GM23338 (cell line): Measurements from ENCODE around the gene ARL5C. TPM values are rescaled to one million over a fixed set of nuclear protein-coding genes. Genes with fewer than 3 reads are reported as not detected.
A peak's percentile ranks its signal among the peaks of the same experiment; 100 is the strongest.

Experiments used
- ATAC-seq: fragments of 200-7000 bp; cut with Tn5 transposase; 3 replicates; pipeline ENCODE4 v1.9.1; 2020
- DNase-seq: peaks from one replicate; pipeline ENCODE4 v3.0.0-alpha.2; 2015; ENCODE audit warnings: low spot score
- H2AFZ ChIP-seq: fragments of 200-600 bp; sonication (generic); 2 replicates; pipeline ENCODE4 v1.8.0; 2016; ENCODE audit warnings: antibody characterized with exemption, mild to moderate bottlenecking, moderate library complexity
- H3F3A ChIP-seq: fragments of 200-600 bp; sonication (generic); replicated peaks from 2 replicates; pipeline ENCODE4 v1.8.0; 2017; ENCODE audit warnings: antibody characterized with exemption, mixed run types, low read depth
- H3K27ac ChIP-seq: fragments of 200-600 bp; sonication (generic); 2 replicates; pipeline ENCODE4 v1.6.1; 2016; ENCODE audit warnings: low read depth
- H3K27me3 ChIP-seq: fragments of 200-600 bp; sonication (generic); 2 replicates; pipeline ENCODE4 v1.8.0; 2016; ENCODE audit warnings: mild to moderate bottlenecking, mixed run types, moderate library complexity; ENCODE audit not compliant: insufficient read depth
- H3K36me3 ChIP-seq: fragments of 200-600 bp; sonication (generic); 2 replicates; pipeline ENCODE4 v1.8.0; 2016; ENCODE audit warnings: mild to moderate bottlenecking; ENCODE audit not compliant: insufficient read depth
- H3K4me1 ChIP-seq: fragments of 200-600 bp; sonication (generic); 2 replicates; pipeline ENCODE4 v1.8.0; 2016; ENCODE audit warnings: mild to moderate bottlenecking, moderate library complexity; ENCODE audit not compliant: insufficient read depth
- H3K4me2 ChIP-seq: fragments of 200-600 bp; sonication (generic); 2 replicates; pipeline ENCODE4 v1.7.1; 2017; ENCODE audit warnings: mixed run types
- H3K4me3 ChIP-seq: fragments of 200-600 bp; sonication (generic); 2 replicates; pipeline ENCODE4 v1.6.1; 2016; ENCODE audit warnings: mixed run types
- H3K79me2 ChIP-seq: fragments of 200-600 bp; sonication (generic); replicated peaks from 2 replicates; pipeline ENCODE4 v1.8.0; 2017; ENCODE audit warnings: mild to moderate bottlenecking; ENCODE audit not compliant: insufficient read depth
- H3K9me2 ChIP-seq: fragments of 200-600 bp; sonication (generic); 2 replicates; pipeline ENCODE4 v1.8.0; 2017; ENCODE audit not compliant: insufficient read depth
- H4K20me1 ChIP-seq: fragments of 200-600 bp; sonication (generic); replicated peaks from 2 replicates; pipeline ENCODE4 v1.8.0; 2017; ENCODE audit warnings: mild to moderate bottlenecking; ENCODE audit not compliant: insufficient read depth
- H3K27ac Mint-ChIP-seq: 2 replicates; pipeline ENCODE4 v1.8.0; 2020; ENCODE audit warnings: inconsistent platforms, mild to moderate bottlenecking, moderate library complexity, mixed read lengths
- H3K27me3 Mint-ChIP-seq: 3 replicates; pipeline ENCODE4 v1.8.0; 2022; ENCODE audit warnings: low read depth, mild to moderate bottlenecking, moderate library complexity, mixed read lengths, inconsistent platforms; ENCODE audit not compliant: insufficient read depth, poor library complexity
- H3K36me3 Mint-ChIP-seq: 3 replicates; pipeline ENCODE4 v1.8.0; 2021; ENCODE audit warnings: low read depth, mild to moderate bottlenecking, inconsistent platforms, moderate library complexity, mixed read lengths
- H3K4me1 Mint-ChIP-seq: 3 replicates; pipeline ENCODE4 v1.8.0; 2020; ENCODE audit warnings: mild to moderate bottlenecking, inconsistent platforms, mixed read lengths
- H3K4me3 Mint-ChIP-seq: 3 replicates; pipeline ENCODE4 v1.8.0; 2021; ENCODE audit warnings: moderate library complexity, mild to moderate bottlenecking, inconsistent platforms, mixed read lengths
- H3K9me3 Mint-ChIP-seq: 3 replicates; pipeline ENCODE4 v1.8.0; 2020; ENCODE audit warnings: moderate library complexity, mild to moderate bottlenecking, inconsistent platforms, mixed read lengths
- CREB1 ChIP-seq: fragments of 250-450 bp; sonication (Bioruptor Pico); IDR thresholded peaks from 2 replicates; pipeline ENCODE4 v1.5.0; 2020; ENCODE audit warnings: low read depth, mild to moderate bottlenecking, moderate library complexity
- EZH2 ChIP-seq: fragments of 200-600 bp; sonication (generic); IDR thresholded peaks from one replicate; pipeline ENCODE4 v1.8.0; 2017; ENCODE audit warnings: antibody characterized with exemption, mild to moderate bottlenecking, low read depth; ENCODE audit not compliant: unreplicated experiment
- EZH2phosphoT487 ChIP-seq: fragments of 200-600 bp; sonication (generic); IDR thresholded peaks from one replicate; pipeline ENCODE4 v1.8.1; 2018; ENCODE audit warnings: antibody characterized with exemption; ENCODE audit not compliant: unreplicated experiment
- JUNB ChIP-seq: IDR thresholded peaks from one replicate; pipeline ENCODE4 v1.6.1; 2016; ENCODE audit warnings: antibody characterized with exemption; ENCODE audit not compliant: unreplicated experiment
- POLR2AphosphoS5 ChIP-seq: IDR thresholded peaks from 2 replicates; pipeline ENCODE4 v1.6.1; 2016; ENCODE audit warnings: antibody characterized with exemption, low read depth
- STAT1 ChIP-seq: IDR thresholded peaks from one replicate; pipeline ENCODE4 v1.6.1; 2016; ENCODE audit warnings: antibody characterized with exemption; ENCODE audit not compliant: unreplicated experiment
- ZNF114 ChIP-seq: fragments of 250-450 bp; sonication (Bioruptor Pico); IDR thresholded peaks from 2 replicates; pipeline ENCODE4 v1.5.0; 2020; ENCODE audit warnings: mild to moderate bottlenecking, moderate library complexity
- ZNF331 ChIP-seq: fragments of 250-450 bp; sonication (Bioruptor Pico); IDR thresholded peaks from 2 replicates; pipeline ENCODE4 v1.5.0; 2020; ENCODE audit warnings: low read depth, mild to moderate bottlenecking, moderate library complexity
- polyA plus RNA-seq: library from polyadenylated mRNA; unstranded; fragments of >200 nt; fragmentation: Nextera tagmentation; extraction: Ambion mirVana; gene quantifications from 2 replicates; pipeline ENCODE4 v1.2.1, GENCODE V29; 2016
- total RNA-seq: library from RNA; depleted of rRNA; stranded (reverse); fragments of >200 nt; shearing (Covaris generic); gene quantifications from 2 replicates; pipeline ENCODE4 v1.2.3, GENCODE V29; 2014
- TF ChIP-seq, protein P1 (sequence below), 2 experiments: fragments of 200-600 bp in 1 of 2; sonication (generic) in 1 of 2; conservative IDR thresholded peaks; 2 replicates each; pipeline versions ENCODE4 v1.5.1 to v1.6.1; 2016 to 2017; ENCODE audit warnings: antibody characterized with exemption in 2 of 2, low read depth in 2 of 2, mild to moderate bottlenecking in 2 of 2, moderate library complexity in 1 of 2
- TF ChIP-seq, protein P2 (sequence below): IDR thresholded peaks from one replicate; pipeline ENCODE4 v1.6.1; 2018; ENCODE audit warnings: antibody characterized with exemption; ENCODE audit not compliant: unreplicated experiment
- TF ChIP-seq, protein P3 (sequence below): IDR thresholded peaks from 2 replicates; pipeline ENCODE4 v1.6.1; 2016; ENCODE audit warnings: antibody characterized with exemption
- TF ChIP-seq, protein P4 (sequence below): fragments of 250-450 bp; sonication (Bioruptor Pico); IDR thresholded peaks from 2 replicates; pipeline ENCODE4 v1.5.0; 2020; ENCODE audit warnings: mild to moderate bottlenecking, moderate library complexity

The ARL5C gene
- total and polyA plus RNA-seq, 2 experiments from 2014 or later, result not detected

DNA sequence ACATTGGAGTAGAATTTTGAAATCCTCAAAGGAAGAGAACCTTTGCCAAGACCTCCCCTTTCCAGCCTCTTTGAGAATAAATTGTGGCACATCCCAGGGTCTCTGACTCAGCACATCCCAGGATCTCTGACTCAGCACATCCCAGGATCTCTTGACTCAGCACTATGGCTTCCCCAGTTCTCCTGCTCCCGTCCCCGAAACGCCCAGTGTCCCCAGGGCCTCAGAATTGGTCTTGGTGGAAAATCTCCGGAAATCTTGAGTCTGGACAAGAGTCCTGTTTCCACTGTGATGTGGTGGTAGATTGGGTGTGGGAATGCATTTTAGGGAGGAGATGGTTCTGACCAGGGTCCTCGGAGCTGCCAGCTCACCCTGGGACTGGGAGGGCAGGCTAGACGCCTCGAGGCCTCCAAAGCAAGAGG lies 33.8 kb downstream of the ARL5C start:
- ATAC-seq (peak; percentile 29; the same call in 2 of the 3 replicates), DNase-seq (peak; percentile 43)
- peaks cover 14% of the 10 kb centered on the region for H3K27me3 Mint-ChIP-seq
- H3K27ac ChIP-seq, result no peak overlapping the region
- peak overlapping the region; percentile 11; the same call in 1 of the 2 replicates for H3K27ac Mint-ChIP-seq
- no peaks in the 10 kb centered on the region for H3K79me2 ChIP-seq
- H4K20me1 ChIP-seq, result no peaks in the 10 kb centered on the region
- no peaks in the 10 kb centered on the region for H3F3A ChIP-seq
- H3K4me1 ChIP-seq, result no peaks in the 10 kb centered on the region
- peak overlapping the region; percentile 59; the same call in 1 of the 2 replicates for H2AFZ ChIP-seq
- H3K4me3 Mint-ChIP-seq, result no peak overlapping the region
- no peaks in the 10 kb centered on the region for H3K27me3 ChIP-seq
- no peaks in the 10 kb centered on the region for H3K9me2 ChIP-seq
- TF ChIP-seq ZNF114 (CRISPR knock-in tag) (no peak), STAT1 (no peak), JUNB (no peak), EZH2 (no peak), EZH2phosphoT487 (no peak), CREB1 (CRISPR knock-in tag) (no peak), POLR2AphosphoS5 (no peak), ZNF331 (CRISPR knock-in tag) (no peak)
- TF ChIP-seq, protein P1, sequence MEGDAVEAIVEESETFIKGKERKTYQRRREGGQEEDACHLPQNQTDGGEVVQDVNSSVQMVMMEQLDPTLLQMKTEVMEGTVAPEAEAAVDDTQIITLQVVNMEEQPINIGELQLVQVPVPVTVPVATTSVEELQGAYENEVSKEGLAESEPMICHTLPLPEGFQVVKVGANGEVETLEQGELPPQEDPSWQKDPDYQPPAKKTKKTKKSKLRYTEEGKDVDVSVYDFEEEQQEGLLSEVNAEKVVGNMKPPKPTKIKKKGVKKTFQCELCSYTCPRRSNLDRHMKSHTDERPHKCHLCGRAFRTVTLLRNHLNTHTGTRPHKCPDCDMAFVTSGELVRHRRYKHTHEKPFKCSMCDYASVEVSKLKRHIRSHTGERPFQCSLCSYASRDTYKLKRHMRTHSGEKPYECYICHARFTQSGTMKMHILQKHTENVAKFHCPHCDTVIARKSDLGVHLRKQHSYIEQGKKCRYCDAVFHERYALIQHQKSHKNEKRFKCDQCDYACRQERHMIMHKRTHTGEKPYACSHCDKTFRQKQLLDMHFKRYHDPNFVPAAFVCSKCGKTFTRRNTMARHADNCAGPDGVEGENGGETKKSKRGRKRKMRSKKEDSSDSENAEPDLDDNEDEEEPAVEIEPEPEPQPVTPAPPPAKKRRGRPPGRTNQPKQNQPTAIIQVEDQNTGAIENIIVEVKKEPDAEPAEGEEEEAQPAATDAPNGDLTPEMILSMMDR (conservative IDR thresholded peaks at IDR 0.05; ENCODE audit: low read depth in 2 of 2), result no peak
- TF ChIP-seq, protein P2, sequence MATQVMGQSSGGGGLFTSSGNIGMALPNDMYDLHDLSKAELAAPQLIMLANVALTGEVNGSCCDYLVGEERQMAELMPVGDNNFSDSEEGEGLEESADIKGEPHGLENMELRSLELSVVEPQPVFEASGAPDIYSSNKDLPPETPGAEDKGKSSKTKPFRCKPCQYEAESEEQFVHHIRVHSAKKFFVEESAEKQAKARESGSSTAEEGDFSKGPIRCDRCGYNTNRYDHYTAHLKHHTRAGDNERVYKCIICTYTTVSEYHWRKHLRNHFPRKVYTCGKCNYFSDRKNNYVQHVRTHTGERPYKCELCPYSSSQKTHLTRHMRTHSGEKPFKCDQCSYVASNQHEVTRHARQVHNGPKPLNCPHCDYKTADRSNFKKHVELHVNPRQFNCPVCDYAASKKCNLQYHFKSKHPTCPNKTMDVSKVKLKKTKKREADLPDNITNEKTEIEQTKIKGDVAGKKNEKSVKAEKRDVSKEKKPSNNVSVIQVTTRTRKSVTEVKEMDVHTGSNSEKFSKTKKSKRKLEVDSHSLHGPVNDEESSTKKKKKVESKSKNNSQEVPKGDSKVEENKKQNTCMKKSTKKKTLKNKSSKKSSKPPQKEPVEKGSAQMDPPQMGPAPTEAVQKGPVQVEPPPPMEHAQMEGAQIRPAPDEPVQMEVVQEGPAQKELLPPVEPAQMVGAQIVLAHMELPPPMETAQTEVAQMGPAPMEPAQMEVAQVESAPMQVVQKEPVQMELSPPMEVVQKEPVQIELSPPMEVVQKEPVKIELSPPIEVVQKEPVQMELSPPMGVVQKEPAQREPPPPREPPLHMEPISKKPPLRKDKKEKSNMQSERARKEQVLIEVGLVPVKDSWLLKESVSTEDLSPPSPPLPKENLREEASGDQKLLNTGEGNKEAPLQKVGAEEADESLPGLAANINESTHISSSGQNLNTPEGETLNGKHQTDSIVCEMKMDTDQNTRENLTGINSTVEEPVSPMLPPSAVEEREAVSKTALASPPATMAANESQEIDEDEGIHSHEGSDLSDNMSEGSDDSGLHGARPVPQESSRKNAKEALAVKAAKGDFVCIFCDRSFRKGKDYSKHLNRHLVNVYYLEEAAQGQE, result no peak
- TF ChIP-seq, protein P3, sequence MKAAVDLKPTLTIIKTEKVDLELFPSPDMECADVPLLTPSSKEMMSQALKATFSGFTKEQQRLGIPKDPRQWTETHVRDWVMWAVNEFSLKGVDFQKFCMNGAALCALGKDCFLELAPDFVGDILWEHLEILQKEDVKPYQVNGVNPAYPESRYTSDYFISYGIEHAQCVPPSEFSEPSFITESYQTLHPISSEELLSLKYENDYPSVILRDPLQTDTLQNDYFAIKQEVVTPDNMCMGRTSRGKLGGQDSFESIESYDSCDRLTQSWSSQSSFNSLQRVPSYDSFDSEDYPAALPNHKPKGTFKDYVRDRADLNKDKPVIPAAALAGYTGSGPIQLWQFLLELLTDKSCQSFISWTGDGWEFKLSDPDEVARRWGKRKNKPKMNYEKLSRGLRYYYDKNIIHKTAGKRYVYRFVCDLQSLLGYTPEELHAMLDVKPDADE, result no peak
- TF ChIP-seq, protein P4, sequence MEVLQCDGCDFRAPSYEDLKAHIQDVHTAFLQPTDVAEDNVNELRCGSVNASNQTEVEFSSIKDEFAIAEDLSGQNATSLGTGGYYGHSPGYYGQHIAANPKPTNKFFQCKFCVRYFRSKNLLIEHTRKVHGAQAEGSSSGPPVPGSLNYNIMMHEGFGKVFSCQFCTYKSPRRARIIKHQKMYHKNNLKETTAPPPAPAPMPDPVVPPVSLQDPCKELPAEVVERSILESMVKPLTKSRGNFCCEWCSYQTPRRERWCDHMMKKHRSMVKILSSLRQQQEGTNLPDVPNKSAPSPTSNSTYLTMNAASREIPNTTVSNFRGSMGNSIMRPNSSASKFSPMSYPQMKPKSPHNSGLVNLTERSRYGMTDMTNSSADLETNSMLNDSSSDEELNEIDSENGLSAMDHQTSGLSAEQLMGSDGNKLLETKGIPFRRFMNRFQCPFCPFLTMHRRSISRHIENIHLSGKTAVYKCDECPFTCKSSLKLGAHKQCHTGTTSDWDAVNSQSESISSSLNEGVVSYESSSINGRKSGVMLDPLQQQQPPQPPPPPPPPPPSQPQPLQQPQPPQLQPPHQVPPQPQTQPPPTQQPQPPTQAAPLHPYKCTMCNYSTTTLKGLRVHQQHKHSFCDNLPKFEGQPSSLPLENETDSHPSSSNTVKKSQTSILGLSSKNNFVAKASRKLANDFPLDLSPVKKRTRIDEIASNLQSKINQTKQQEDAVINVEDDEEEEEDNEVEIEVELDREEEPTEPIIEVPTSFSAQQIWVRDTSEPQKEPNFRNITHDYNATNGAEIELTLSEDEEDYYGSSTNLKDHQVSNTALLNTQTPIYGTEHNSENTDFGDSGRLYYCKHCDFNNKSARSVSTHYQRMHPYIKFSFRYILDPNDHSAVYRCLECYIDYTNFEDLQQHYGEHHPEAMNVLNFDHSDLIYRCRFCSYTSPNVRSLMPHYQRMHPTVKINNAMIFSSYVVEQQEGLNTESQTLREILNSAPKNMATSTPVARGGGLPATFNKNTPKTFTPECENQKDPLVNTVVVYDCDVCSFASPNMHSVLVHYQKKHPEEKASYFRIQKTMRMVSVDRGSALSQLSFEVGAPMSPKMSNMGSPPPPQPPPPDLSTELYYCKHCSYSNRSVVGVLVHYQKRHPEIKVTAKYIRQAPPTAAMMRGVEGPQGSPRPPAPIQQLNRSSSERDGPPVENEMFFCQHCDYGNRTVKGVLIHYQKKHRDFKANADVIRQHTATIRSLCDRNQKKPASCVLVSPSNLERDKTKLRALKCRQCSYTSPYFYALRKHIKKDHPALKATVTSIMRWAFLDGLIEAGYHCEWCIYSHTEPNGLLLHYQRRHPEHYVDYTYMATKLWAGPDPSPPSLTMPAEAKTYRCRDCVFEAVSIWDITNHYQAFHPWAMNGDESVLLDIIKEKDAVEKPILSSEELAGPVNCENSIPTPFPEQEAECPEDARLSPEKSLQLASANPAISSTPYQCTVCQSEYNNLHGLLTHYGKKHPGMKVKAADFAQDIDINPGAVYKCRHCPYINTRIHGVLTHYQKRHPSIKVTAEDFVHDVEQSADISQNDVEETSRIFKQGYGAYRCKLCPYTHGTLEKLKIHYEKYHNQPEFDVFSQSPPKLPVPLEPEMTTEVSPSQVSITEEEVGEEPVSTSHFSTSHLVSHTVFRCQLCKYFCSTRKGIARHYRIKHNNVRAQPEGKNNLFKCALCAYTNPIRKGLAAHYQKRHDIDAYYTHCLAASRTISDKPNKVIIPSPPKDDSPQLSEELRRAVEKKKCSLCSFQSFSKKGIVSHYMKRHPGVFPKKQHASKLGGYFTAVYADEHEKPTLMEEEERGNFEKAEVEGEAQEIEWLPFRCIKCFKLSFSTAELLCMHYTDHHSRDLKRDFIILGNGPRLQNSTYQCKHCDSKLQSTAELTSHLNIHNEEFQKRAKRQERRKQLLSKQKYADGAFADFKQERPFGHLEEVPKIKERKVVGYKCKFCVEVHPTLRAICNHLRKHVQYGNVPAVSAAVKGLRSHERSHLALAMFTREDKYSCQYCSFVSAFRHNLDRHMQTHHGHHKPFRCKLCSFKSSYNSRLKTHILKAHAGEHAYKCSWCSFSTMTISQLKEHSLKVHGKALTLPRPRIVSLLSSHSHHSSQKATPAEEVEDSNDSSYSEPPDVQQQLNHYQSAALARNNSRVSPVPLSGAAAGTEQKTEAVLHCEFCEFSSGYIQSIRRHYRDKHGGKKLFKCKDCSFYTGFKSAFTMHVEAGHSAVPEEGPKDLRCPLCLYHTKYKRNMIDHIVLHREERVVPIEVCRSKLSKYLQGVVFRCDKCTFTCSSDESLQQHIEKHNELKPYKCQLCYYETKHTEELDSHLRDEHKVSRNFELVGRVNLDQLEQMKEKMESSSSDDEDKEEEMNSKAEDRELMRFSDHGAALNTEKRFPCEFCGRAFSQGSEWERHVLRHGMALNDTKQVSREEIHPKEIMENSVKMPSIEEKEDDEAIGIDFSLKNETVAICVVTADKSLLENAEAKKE (CRISPR knock-in tag), result no peak
- peaks cover 3% of the 10 kb centered on the region; the same call in 1 of the 3 replicates for H3K9me3 Mint-ChIP-seq
- H3K36me3 Mint-ChIP-seq, result no peaks in the 10 kb centered on the region
- no peaks in the 10 kb centered on the region for H3K36me3 ChIP-seq
- H3K4me2 ChIP-seq, result no peak overlapping the region
- peaks cover 8% of the 10 kb centered on the region; the same call in 1 of the 3 replicates for H3K4me1 Mint-ChIP-seq
- H3K4me3 ChIP-seq, result no peak overlapping the region
